ENCODE results near the gene CDKAL1.

CDKAL1 gene

DNA sequence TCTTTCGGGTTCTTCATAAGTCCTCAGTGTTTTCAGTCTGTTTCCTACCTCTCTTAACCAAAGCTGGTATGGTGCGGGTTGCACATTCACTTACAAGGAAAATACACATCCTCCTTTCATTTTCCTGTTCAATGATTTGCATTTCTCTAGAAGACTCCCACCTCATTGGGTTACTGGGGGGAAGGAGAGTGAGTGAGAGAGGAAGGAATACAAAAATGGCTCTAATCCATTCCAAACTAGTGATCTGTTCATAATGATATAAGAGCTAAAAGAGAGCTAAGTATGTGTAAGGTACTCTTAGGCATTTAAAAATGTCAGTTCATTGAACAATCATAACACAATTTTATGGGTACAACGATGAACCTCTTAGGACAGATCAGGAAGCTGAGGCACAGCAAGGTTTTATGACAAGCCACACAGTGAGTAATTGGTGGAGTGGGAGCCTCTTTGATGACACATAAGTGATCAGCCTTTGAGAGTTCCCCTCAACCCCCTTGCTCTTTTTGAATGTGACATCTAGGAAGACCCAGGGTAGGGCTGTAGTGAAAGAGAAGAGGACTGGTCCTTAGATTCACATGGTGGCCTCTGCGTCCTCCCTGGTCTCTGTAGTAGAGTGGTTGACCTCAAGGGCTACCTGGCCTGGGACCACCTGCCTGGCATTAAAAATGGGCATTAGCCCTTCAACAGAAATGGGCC, 730.9 kb downstream of the CDKAL1 start:
- TF ChIP-seq, protein P1, sequence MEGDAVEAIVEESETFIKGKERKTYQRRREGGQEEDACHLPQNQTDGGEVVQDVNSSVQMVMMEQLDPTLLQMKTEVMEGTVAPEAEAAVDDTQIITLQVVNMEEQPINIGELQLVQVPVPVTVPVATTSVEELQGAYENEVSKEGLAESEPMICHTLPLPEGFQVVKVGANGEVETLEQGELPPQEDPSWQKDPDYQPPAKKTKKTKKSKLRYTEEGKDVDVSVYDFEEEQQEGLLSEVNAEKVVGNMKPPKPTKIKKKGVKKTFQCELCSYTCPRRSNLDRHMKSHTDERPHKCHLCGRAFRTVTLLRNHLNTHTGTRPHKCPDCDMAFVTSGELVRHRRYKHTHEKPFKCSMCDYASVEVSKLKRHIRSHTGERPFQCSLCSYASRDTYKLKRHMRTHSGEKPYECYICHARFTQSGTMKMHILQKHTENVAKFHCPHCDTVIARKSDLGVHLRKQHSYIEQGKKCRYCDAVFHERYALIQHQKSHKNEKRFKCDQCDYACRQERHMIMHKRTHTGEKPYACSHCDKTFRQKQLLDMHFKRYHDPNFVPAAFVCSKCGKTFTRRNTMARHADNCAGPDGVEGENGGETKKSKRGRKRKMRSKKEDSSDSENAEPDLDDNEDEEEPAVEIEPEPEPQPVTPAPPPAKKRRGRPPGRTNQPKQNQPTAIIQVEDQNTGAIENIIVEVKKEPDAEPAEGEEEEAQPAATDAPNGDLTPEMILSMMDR (IDR thresholded peaks at IDR 0.05; ENCODE audit: extremely low read depth, insufficient read depth, missing control alignments), result no peak
- in situ Hi-C loops (cut with MboI; ENCODE audit: low pct_unique_long_range_greater_than_20kb, low sequenced_read_pairs, unreplicated experiment), result no loop called here
- no peak for DNase-seq (ENCODE audit: low spot score)

DNA sequence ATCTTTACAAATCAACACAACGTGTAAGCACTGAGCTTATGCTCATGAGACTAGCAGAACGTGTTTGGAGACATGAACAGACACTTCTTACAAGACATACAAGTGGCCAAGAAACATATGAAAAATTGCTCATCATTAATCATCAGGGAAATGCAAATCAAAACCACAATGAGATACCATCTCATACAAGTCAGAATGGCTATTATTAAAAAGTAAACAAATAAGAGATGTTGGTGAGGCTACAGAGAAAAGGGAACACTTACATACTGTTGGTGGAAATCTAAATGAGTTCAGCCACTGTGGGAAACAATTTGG, 731.4 kb downstream of the CDKAL1 start:
- in situ Hi-C loops (cut with MboI; ENCODE audit: low pct_unique_long_range_greater_than_20kb, low sequenced_read_pairs, unreplicated experiment), result no loop called here
- DNase-seq (ENCODE audit: low spot score), result no peak
- TF ChIP-seq, protein P1 (IDR thresholded peaks at IDR 0.05; ENCODE audit: extremely low read depth, insufficient read depth, missing control alignments), result no peak

DNA sequence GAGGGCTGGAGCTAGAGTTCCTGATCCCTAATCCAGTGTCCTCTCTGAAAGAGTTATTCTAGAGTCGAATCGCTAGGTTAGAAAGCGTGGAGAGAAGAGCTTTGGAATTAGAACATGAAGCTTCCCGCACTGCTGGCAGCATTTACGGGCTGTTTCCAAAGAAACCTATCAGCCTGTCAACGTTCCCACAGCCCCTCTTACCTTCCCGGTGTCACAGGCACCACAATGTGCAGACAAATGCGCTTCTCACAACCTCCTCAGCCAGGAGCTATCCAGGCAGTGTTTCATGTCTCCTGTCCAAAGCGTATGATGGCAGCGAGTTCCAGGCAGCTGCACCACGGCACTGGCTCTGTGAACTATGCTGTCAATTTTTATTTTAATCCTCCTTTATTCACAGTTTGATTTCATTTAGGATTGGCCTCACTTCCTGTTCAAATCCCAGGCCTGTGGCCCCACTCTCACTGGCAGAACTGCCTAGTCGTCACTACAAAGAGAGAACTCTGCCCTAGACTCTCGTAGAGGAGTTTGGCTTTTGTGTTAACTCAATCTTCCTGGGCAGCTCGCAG, 736.5 kb downstream of the CDKAL1 start:
- DNase-seq (ENCODE audit: low spot score), result no peak
- in situ Hi-C loops (cut with MboI; ENCODE audit: low pct_unique_long_range_greater_than_20kb, low sequenced_read_pairs, unreplicated experiment), result no loop called here
- TF ChIP-seq, protein P1 (IDR thresholded peaks at IDR 0.05; ENCODE audit: extremely low read depth, insufficient read depth, missing control alignments), result no peak

DNA sequence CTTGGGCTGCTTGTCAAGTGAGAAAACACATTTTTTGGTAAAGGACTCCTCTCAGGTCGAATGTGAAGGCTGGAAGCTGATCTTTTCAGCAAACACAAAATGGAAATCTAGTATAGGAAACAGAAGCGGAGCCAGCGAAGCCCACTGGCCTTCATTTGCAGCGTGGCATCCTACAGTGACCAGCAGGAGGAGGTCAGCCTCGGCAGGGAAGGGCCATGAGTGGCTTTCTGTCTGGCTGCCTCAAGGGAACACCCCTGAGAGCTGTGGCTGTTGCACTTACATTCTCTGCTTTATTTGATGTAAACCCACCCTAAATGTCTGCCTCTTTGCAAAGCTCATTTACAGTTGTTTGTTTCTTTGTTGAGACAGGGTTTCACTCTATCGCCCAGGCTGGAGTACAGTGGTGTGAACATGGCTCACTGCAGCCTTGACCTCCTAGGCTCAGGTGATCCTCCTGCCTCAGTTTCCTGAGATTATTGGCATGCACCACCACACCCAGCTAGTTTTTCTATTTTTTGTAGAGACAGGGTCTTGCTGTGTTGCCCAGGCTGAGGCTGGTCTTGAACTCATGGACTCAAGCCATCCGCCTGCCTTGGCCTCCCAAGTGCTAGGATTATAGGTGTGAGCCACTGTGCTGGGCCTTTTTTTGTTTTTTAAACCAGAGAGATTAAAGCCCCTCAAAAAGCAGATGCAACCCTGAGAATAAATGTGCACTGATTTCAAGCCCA, 737.3 kb downstream of the CDKAL1 start:
- TF ChIP-seq, protein P1 (IDR thresholded peaks at IDR 0.05; ENCODE audit: extremely low read depth, insufficient read depth, missing control alignments), result no peak
- in situ Hi-C loops (cut with MboI; ENCODE audit: low pct_unique_long_range_greater_than_20kb, low sequenced_read_pairs, unreplicated experiment), result no loop called here
- no peak for DNase-seq (ENCODE audit: low spot score)

DNA sequence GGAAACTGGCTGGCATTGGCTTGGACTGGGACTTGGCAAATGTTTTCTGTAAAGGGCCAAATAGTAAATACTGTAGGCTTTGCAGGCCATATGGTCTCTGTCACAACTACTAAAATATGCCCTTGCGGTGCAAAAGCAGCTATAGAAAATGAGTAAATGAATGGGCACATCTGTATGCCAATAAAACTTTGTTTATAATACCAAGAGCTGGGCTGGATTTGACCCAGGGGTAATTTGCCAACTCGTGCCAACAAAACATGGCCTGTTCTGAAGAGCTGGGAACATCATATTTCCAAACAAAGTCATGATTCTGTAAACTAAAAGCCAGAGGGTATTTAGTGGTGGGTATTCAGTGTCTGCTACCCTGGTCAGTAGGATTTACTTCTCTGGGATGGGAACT, 739.2 kb downstream of the CDKAL1 start:
- no peak for DNase-seq (ENCODE audit: low spot score)
- TF ChIP-seq, protein P1 (IDR thresholded peaks at IDR 0.05; ENCODE audit: extremely low read depth, insufficient read depth, missing control alignments), result no peak
- in situ Hi-C loops (cut with MboI; ENCODE audit: low pct_unique_long_range_greater_than_20kb, low sequenced_read_pairs, unreplicated experiment), result no loop called here

DNA sequence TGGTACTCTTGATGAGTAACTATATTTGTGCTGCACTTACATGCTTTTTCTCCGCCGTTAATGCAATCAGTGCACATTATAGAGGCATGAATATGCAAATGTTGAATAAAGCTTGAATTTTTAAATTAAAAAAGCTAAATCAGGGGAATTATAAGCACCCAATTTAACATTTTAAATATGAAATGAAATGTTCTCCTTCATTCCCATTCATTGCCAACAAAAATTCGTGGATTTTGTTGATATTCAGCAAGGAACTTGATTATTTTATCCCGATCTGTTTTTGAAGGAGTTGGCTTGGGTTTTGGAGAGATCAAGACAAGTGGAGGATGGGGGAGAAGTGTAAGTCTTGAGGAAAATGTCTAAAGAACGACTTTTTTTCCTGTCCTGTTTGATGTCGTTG, 740.6 kb downstream of the CDKAL1 start:
- TF ChIP-seq, protein P1 (IDR thresholded peaks at IDR 0.05; ENCODE audit: extremely low read depth, insufficient read depth, missing control alignments), result no peak
- in situ Hi-C loops (cut with MboI; ENCODE audit: low pct_unique_long_range_greater_than_20kb, low sequenced_read_pairs, unreplicated experiment), result no loop called here

More for the DNA sequence above, 740.6 kb downstream of the CDKAL1 start:
- DNase-seq (ENCODE audit: low spot score), result no peak
